Measurements from ENCODE around the gene MT1B.

MT1B gene

DNA sequence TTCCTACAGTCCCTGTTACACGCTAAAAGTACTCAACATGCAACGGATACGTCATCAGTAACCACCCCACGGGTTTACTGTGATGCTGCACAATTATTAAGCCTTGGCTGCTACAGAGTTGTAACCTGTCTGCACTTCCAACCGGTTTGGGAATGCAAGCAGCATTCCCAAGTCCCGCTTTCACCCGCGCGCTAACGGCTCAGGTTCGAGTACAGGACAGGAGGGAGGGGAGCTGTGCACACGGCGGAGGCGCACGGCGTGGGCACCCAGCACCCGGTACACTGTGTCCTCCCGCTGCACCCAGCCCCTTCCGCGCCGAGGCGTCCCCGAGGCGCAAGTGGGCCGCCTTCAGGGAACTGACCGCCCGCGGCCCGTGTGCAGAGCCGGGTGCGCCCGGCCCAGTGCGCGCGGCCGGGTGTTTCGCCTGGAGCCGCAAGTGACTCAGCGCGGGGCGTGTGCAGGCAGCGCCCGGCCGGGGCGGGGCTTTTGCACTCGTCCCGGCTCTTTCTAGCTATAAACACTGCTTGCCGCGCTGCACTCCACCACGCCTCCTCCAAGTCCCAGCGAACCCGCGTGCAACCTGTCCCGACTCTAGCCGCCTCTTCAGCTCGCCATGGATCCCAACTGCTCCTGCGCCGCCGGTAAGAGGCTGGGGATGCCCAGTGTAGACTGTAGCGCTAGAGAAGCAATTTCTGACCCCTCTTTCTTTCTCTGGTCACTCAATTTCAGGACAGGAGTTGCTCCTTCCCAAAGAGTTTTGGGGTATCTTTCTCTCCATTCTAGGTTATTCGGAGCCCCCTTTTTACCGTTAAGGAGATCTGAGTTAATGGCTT lies 43.4 kb upstream of the MT1B start, which contains the start of gene MT2A:
TSS of gene MT2A (plus strand) at position 542 of the 833 bp plus-strand sequence. CDS start at position 614, 72 bp downstream.
- TF ChIP-seq, protein P1, sequence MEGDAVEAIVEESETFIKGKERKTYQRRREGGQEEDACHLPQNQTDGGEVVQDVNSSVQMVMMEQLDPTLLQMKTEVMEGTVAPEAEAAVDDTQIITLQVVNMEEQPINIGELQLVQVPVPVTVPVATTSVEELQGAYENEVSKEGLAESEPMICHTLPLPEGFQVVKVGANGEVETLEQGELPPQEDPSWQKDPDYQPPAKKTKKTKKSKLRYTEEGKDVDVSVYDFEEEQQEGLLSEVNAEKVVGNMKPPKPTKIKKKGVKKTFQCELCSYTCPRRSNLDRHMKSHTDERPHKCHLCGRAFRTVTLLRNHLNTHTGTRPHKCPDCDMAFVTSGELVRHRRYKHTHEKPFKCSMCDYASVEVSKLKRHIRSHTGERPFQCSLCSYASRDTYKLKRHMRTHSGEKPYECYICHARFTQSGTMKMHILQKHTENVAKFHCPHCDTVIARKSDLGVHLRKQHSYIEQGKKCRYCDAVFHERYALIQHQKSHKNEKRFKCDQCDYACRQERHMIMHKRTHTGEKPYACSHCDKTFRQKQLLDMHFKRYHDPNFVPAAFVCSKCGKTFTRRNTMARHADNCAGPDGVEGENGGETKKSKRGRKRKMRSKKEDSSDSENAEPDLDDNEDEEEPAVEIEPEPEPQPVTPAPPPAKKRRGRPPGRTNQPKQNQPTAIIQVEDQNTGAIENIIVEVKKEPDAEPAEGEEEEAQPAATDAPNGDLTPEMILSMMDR (IDR thresholded peaks at IDR 0.05), result no peak

DNA sequence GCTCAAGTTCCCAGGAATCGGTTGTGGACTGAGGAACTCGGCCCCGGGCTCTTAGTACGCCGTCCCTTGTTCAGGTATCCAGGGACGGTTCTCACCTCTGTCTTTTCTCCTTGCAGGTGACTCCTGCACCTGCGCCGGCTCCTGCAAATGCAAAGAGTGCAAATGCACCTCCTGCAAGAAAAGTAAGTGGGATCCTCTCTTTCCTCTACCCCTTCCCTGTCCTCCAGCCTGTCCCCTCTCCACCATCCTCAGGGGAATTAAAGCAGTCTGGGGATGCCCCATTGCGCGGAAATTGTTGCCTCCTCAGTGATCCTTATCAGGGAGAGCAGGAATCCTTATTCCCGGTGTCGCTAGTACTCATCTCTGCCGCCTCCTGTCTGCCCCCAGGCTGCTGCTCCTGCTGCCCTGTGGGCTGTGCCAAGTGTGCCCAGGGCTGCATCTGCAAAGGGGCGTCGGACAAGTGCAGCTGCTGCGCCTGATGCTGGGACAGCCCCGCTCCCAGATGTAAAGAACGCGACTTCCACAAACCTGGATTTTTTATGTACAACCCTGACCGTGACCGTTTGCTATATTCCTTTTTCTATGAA lies 42.7 kb upstream of the MT1B start:
- TF ChIP-seq, protein P1 (IDR thresholded peaks at IDR 0.05), result no peak

DNA sequence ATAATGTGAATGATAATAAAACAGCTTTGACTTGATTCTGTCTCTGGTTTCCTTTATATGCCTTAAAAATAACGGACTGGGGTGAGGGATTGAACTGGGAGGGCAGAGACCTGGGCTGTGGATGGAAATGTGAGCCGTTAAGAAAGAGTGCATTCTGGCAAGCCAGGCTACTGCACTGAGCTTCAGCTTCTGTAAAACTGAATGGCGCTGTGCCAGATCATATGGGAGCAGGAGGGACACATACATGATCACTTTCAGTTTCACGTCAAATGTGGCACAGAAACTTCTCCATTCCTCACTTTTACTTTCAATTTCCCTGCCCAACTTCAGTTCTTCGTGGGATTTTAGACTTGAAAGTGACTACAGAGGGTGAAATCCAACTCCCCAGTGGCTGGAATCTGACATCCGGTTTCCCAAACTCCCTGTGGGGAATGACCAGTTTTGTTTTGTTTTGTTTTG lies 42.2 kb upstream of the MT1B start:
- TF ChIP-seq, protein P1 (IDR thresholded peaks at IDR 0.05), result no peak

DNA sequence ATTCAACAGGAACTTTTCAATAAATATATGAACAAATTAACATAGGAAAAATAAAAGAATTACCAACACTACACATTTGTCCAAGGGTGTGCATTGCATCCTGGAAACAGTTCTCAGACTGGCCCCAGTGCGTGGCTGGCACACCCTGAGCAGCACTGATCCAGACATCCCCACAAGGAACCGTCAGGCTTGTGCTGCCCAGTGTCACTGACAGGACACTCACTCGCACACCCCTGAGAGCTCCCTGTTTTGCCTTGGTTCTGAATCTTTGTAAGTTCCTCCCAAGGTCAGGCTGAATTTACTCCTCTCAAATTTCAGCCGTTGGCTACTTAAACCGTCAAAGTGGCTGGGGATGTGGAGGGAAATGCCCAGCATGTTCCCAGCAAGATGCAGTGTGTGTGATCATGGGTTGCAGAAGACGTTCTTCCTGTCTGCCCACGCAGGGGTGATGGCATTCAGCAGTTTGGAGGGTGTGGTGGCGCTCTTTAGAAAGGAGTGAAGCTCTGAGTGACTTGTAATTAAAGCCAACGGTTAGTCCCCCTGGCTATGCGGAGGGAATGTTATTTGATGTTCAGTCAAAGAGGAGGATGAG lies 41.6 kb upstream of the MT1B start:
- TF ChIP-seq, protein P1 (IDR thresholded peaks at IDR 0.05), result no peak

DNA sequence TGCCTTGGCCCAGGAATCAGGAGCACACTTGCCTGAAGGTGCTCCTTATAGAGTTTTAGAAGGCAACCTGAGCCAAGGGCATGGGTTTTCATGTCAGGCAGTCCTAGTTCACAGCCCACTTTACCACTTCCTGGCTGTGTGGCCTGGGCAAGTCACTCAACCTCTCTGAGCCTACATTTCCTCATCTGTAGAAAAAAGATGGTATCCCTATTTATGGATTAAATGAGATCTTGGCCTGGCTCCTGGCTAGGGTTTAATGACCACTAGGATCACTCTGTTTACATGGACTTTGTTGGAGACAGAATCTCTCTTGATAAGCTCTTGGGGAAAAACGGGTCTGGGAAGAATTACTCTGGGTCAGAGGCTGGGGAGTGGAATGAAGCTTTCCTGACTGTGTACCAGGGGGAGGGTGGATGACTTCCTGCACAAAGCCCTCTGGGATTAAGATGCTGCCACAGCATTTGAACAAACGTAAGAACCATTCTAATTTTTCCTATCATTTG lies 41.0 kb upstream of the MT1B start:
- TF ChIP-seq, protein P1 (IDR thresholded peaks at IDR 0.05), result no peak

DNA sequence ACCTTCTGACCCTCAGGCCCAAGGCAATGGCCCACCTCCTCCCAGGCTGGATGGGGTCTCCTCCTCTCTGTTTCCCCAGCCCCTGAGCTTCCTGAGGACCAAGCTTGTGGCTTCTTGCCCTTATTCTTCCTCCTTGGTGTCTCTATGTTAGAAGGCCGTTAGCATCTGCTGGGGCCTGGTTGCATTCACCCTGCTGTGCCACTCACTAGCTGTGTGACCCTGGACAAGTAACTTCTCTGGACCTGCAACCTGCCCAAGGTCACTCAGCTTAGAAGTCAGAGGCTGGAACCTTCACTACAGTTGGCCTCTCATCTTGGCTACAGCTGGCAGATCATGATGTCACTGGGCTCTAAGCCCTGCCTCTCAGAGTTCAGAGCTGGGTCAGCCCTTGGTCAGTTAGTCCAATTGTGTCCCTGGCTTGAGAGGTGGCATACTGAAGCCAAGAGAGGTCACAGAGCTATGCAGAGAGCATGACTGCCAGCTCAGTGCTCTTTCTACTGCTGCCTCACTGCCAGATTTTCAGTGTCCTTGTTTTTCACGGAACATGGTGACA lies 40.3 kb upstream of the MT1B start:
- TF ChIP-seq, protein P1 (IDR thresholded peaks at IDR 0.05), result no peak

DNA sequence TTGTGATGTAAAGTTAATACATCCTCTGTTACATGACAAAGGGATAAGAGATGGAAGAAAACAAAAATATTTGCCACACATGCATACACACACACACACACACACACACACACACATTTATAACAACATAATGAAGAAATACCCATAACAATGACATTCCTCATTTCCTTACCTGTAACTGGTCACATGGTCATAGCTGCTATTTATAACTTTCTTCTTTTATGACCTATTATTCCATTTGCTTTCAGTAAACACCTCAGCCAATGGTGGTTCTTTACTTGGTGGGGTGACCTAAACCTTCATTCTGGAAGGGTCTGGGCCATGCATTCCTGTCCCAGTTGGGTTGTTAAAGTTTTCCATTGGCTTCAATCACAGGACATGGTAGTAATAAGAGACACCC lies 38.0 kb upstream of the MT1B start:
- TF ChIP-seq, protein P1 (IDR thresholded peaks at IDR 0.05), result no peak
